ENCODE measurements around the gene MTMR4.
"Not testable (repeated sequence)": the region's sequence is repeated elsewhere in the genome, so short reads cannot be mapped to it uniquely, and the experiment has no call there.

The MTMR4 gene

GRCh38 chr17:58513965-58514769, at the start of gene MTMR4:
MTMR4 (minus strand) TSS chr17:58514638; CDS start chr17:58514407, 231 bp downstream.
- peak; percentile 71 for DNase-seq (ENCODE audit: low spot score)

- DNase-seq (ENCODE audit: low spot score), result no peak
Measured at GRCh38 chr17:58560511-58560910, 46.1 kb upstream of the MTMR4 start.

- no peak for DNase-seq (ENCODE audit: low spot score)
Measured at GRCh38 chr17:58557981-58558380, 43.5 kb upstream of the MTMR4 start.

GRCh38 chr17:58556833-58557250, 42.4 kb upstream of the MTMR4 start:
- no peak for DNase-seq (ENCODE audit: low spot score)

- DNase-seq (ENCODE audit: low spot score), result not testable (repeated sequence)
Measured at GRCh38 chr17:58555109-58555508, 40.7 kb upstream of the MTMR4 start.

GRCh38 chr17:58541249-58541648, 26.8 kb upstream of the MTMR4 start:
- DNase-seq (ENCODE audit: low spot score), result no peak

- no peak for DNase-seq (ENCODE audit: low spot score)
Measured at GRCh38 chr17:58539698-58540097, 25.3 kb upstream of the MTMR4 start.

GRCh38 chr17:58538811-58539409, 24.5 kb upstream of the MTMR4 start:
- no peak for DNase-seq (ENCODE audit: low spot score)

GRCh38 chr17:58537266-58537665, 22.8 kb upstream of the MTMR4 start:
- DNase-seq (ENCODE audit: low spot score), result no peak

- no peak for DNase-seq (ENCODE audit: low spot score)
Measured at GRCh38 chr17:58536542-58536941, 22.1 kb upstream of the MTMR4 start.

- no peak for DNase-seq (ENCODE audit: low spot score)
Measured at GRCh38 chr17:58535431-58535830, 21.0 kb upstream of the MTMR4 start.

- no peak for DNase-seq (ENCODE audit: low spot score)
Measured at GRCh38 chr17:58534901-58535421, 20.5 kb upstream of the MTMR4 start.

GRCh38 chr17:58534331-58534730, 19.9 kb upstream of the MTMR4 start:
- no peak for DNase-seq (ENCODE audit: low spot score)

- no peak for DNase-seq (ENCODE audit: low spot score)
Measured at GRCh38 chr17:58533616-58534188, 19.3 kb upstream of the MTMR4 start.

- DNase-seq (ENCODE audit: low spot score), result no peak
Measured at GRCh38 chr17:58532555-58532951, 18.1 kb upstream of the MTMR4 start.

- peak; percentile 50 for DNase-seq (ENCODE audit: low spot score)
Measured at GRCh38 chr17:58531661-58532554, 17.5 kb upstream of the MTMR4 start.

- DNase-seq (ENCODE audit: low spot score), result no peak
Measured at GRCh38 chr17:58531122-58531521, 16.7 kb upstream of the MTMR4 start.

GRCh38 chr17:58530655-58531054, 16.2 kb upstream of the MTMR4 start:
- no peak for DNase-seq (ENCODE audit: low spot score)

- no peak for DNase-seq (ENCODE audit: low spot score)
Measured at GRCh38 chr17:58529275-58529674, 14.8 kb upstream of the MTMR4 start.

GRCh38 chr17:58528443-58528842, 14.0 kb upstream of the MTMR4 start:
- no peak for DNase-seq (ENCODE audit: low spot score)

- no peak for DNase-seq (ENCODE audit: low spot score)
Measured at GRCh38 chr17:58527949-58528348, 13.5 kb upstream of the MTMR4 start.

- DNase-seq (ENCODE audit: low spot score), result no peak
Measured at GRCh38 chr17:58527306-58527705, 12.9 kb upstream of the MTMR4 start.

Measured in CD4-positive, alpha-beta T cell treated with Interleukin-6 at 100 ng/mL for 8 hours (primary cell).